Fibroblast of pulmonary artery (primary cell): ENCODE results near the gene TECPR1.

Experiments
- DNase-seq: peaks from one replicate; pipeline ENCODE4 v3.0.0-alpha.2; 2010; ENCODE audit warnings: low read depth
- H3K4me3 ChIP-seq: replicated peaks from 2 replicates; pipeline ENCODE4 v1.5.1; 2011; ENCODE audit warnings: low read depth, mild to moderate bottlenecking, control low read depth, low read length, moderate library complexity
- TF ChIP-seq, protein P1 (sequence below): IDR thresholded peaks from 2 replicates; pipeline ENCODE4 v1.5.1; 2011; ENCODE audit warnings: mild to moderate bottlenecking, control low read depth, low read length, inconsistent platforms; ENCODE audit errors: missing control alignments

The TECPR1 gene

DNA sequence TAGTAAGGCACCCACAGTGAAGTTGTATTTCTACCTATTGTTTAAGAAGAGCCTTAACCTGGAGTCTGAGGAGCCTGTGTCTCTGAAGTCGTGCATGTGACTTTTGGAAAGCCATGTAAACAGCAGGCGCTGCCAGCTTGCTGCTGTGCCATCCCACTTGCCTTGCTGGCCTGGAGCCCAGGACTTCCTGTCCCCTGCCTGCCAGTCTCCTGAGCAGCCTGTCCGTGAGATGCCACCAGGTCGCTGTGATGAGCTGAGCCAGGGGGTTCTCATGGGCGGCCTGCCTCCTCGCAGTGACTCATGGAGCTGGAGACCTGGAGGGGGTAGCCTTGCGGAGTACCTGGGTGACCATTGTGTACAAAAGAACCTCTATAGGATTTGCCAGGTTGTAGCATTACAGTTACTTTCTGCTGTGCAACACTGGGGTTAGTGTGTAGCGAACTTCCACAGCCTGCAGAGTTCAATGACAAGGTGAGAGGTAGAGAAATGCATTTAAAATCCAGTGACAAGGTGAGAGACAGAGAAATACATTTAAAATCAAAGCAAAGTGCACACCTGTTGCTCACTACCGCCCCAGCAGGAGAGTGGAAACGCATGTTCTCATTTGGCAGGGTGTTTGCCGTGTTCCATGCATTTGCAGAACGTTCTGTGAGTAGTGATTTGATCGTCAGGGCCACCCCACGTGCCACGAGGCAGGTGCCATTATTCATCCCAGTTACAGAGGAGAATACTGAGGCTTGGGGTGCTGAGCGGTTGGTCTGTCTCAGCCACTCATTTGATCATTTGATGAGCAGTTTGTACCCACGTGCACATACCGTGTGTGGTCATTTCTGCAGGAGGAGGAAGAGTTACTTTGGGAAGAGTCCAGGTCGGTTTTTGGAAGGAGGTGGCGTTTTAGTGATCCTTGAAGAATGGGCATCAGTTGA lies 77.4 kb downstream of the TECPR1 start:
- no peak overlapping the region for H3K4me3 ChIP-seq
- DNase-seq, result no peak
- TF ChIP-seq, protein P1, sequence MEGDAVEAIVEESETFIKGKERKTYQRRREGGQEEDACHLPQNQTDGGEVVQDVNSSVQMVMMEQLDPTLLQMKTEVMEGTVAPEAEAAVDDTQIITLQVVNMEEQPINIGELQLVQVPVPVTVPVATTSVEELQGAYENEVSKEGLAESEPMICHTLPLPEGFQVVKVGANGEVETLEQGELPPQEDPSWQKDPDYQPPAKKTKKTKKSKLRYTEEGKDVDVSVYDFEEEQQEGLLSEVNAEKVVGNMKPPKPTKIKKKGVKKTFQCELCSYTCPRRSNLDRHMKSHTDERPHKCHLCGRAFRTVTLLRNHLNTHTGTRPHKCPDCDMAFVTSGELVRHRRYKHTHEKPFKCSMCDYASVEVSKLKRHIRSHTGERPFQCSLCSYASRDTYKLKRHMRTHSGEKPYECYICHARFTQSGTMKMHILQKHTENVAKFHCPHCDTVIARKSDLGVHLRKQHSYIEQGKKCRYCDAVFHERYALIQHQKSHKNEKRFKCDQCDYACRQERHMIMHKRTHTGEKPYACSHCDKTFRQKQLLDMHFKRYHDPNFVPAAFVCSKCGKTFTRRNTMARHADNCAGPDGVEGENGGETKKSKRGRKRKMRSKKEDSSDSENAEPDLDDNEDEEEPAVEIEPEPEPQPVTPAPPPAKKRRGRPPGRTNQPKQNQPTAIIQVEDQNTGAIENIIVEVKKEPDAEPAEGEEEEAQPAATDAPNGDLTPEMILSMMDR, result no peak

DNA sequence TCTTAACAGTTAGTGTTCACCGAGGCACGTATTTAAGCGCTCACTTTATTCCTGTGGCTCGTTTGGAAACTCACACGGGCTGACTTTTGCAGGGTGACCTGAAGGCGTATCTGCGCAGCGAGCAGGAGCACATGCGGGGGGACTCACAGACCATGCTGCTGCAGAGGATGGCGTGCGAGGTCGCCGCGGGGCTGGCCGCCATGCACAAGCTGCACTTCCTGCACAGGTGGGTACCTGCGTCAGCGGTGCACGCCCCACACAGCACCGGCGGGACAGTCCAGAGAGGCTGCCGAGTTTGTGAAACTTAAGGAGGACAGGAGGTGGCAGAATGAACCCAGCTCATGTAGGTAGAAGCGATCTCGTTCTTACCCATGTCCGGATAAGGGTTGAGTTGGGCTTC lies 80.6 kb downstream of the TECPR1 start:
- H3K4me3 ChIP-seq, result no peak overlapping the region
- no peak for DNase-seq
- TF ChIP-seq, protein P1, result no peak

DNA sequence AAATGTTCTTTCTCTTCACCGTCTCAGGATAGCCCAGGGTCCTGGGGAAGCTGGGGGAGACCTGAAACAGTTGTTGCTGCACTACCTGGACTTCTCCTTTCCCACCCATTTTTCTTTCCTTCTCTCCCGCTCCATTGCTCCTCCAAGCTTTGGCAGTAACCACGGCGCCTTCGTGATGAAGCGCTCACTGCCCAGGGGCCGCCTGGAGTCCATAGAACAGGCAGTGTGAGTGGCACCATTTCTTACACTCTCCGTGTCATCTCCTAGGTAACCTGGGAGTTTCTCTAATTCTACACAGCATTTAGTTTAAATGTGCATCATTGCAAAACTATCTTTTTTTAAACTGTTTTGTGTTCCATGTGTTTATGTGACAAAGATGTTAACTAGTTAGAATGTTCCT lies 81.1 kb downstream of the TECPR1 start:
- DNase-seq, result no peak
- TF ChIP-seq, protein P1, result no peak
- H3K4me3 ChIP-seq, result no peak overlapping the region

DNA sequence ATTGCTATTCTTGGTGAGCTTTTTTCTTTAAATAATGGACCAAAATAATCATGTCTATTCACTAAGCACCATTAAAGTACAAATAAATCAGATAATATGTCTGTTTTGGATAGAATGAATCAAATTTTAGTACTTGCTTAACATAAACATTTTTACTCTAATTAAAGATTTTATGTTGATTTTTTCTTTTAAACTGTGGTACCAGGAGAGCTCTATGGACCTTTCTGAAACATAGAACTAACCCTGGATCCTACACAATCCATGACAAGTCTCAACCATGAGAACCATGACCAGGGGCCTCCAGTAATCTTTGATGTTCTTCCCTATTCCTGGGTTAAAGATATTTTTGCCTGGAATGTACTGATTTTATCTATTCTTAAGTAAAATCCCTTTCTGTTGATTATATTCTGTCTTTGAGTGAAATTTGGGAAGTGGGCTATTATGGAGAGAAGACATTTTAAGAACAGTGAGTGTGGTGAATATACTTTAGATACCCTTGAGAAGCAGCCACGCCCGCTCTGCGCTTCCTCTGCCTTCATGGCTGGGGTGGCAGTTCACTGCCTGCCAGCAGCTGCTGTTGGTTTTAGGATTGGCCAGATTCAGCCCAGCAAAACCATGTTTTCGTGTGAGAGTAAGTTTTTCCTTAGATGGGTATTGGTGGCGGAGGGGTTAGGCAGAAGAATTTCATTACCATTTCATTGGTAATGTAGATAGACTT lies 83.0 kb downstream of the TECPR1 start:
- TF ChIP-seq, protein P1, result no peak
- H3K4me3 ChIP-seq, result no peak overlapping the region
- no peak for DNase-seq

DNA sequence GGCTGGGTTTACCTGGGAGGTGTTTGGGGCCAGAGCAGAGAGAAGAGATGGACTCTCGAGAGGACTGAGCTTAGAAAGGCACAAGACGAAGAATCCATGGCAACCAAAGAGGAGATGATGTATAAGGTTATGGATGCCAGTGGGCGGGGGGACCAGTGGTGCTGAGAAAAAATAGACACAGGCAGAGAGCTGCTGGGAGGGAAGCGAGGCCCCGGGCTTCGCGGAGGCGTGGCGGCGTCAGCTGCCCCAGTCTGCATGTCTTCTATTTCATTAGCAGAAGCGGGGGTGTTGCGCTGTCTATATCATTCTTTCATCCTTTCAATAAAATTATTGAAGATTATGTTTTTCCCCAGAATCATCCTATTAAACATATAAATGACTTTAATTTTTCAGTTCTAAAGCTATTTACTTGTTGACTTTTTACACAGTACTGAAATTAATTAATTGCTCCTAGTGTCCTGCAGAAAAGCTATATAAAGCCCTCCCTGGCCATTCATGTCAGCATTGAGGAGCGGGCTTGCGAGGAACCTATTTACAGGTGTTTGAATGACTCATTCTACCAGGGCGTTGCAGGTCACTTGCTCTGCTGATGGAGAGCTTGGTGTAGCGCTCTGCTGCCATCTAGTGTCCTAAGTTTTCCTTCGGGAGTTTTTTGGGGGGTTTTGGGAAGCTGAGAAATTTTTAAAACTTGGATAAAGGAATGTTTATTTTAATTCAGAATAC lies 83.7 kb downstream of the TECPR1 start:
- TF ChIP-seq, protein P1, result peak; percentile 74
- peak; percentile 68 for DNase-seq
- no peak overlapping the region for H3K4me3 ChIP-seq

DNA sequence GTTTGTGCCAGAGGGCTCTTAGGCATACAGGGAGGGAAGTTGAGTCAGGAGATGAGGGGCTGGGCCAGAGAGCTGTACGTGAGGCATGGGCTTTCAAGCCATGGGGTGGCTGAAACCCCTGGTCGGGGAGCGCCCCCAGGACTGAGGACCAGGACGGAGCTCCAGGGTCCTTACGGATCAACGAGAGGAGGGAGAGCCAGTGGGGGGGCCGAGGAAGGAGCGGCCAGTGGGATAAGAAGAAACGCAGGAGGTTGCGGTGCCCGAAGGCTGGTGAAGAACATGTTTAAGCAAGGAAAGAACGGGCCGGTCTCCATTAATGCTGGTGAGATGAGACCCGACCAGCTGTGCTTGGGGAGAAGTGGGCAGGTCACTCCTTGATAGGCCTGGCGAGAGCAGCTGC lies 84.4 kb downstream of the TECPR1 start:
- DNase-seq, result no peak
- no peak overlapping the region for H3K4me3 ChIP-seq
- TF ChIP-seq, protein P1, result no peak
